Measurements from ENCODE around the gene SLC39A2. TPM values are rescaled to one million over a fixed set of nuclear protein-coding genes. Genes with fewer than 3 reads are reported as not detected.

SLC39A2 gene
- polyA plus RNA-seq, 1 of the 3 experiments (the other 2 are of a cell fraction) = not detected

- 4% methylated on average over 1 of the region's 1 CpG for WGBS (ENCODE audit: low lambda C conversion rate)
- Histone ChIP-seq H3K4me3 (ENCODE audit: low read depth in 2 of 2, low read length in 1 of 2) (no peak overlapping the region), H4K20me1 (ENCODE audit: insufficient read depth) (no peaks in the 10 kb centered on the region), H3K9me3 (no peaks in the 10 kb centered on the region), H3K4me1 (ENCODE audit: control insufficient read depth in 1 of 2, insufficient read depth in 2 of 2, low read depth in 1 of 2, low read length in 1 of 2) (no peaks in the 10 kb centered on the region), H3K4me2 (no peak overlapping the region), H2AFZ (ENCODE audit: low read depth) (no peak overlapping the region), H3K27me3 (ENCODE audit: insufficient read depth) (peaks cover 10% of the 10 kb centered on the region; the same call in 1 of the 2 replicates), H3K36me3 (replicated peaks in 1 of 2; ENCODE audit: control insufficient read depth in 1 of 2, insufficient read depth in 2 of 2, low read length in 1 of 2) (no peaks in the 10 kb centered on the region), H3K9ac (no peak overlapping the region), H3F3A (replicated peaks; ENCODE audit: insufficient read depth) (no peaks in the 10 kb centered on the region), H3K79me2 (ENCODE audit: insufficient read depth) (no peaks in the 10 kb centered on the region), H3K27ac (ENCODE audit: low read depth in 2 of 2, low read length in 1 of 2) (no peak overlapping the region), H3K9me2 (no peaks in the 10 kb centered on the region)
- CTCF ChIA-PET = interaction anchor here (2.2 to 6.8 kb wide), 2 partner anchors 10 to 34 kb away, joined by 8 to 79 read pairs; no protein-coding TSS in a partner anchor
- POLR2A ChIA-PET = no interaction called here
- TF ChIP-seq MXI1 (IDR thresholded peaks at IDR 0.05; ENCODE audit: low read depth, low read length) (no peak), JUND (IDR thresholded peaks at IDR 0.05) (no peak), ELF1 (IDR thresholded peaks at IDR 0.05) (no peak), FOSL2 (IDR thresholded peaks at IDR 0.05; ENCODE audit: borderline replicate concordance, low read depth) (no peak), GATA2 (CRISPR knock-in tag; IDR thresholded peaks at IDR 0.05) (no peak), USF2 (IDR thresholded peaks at IDR 0.05; ENCODE audit: borderline replicate concordance, low read depth, low read length) (no peak)
- DNase-seq = no peak
Observed at GRCh38 chr14:20980906-20981305, 18.2 kb upstream of the SLC39A2 start.

GRCh38 chr14:20982646-20983369 is 16.3 kb upstream of the SLC39A2 start:
- H3K27ac ChIP-seq (ENCODE audit: low read depth in 2 of 2, low read length in 1 of 2) = no peak overlapping the region
- H3K4me1 ChIP-seq (ENCODE audit: control insufficient read depth in 1 of 2, insufficient read depth in 2 of 2, low read depth in 1 of 2, low read length in 1 of 2) = peaks cover 0 to 13% of the 10 kb centered on the region in 2 experiments; a peak in 2 of 4 replicates
- no peaks in the 10 kb centered on the region for H3K9me3 ChIP-seq
- H3K4me2 ChIP-seq = no peak overlapping the region
- H3K4me3 ChIP-seq (ENCODE audit: low read depth in 2 of 2, low read length in 1 of 2) = no peak overlapping the region
- ChIA-PET CTCF (interaction anchor here (1.1 to 6.8 kb wide), 4 partner anchors 12 to 121 kb away, joined by 3 to 79 read pairs (median 4); no protein-coding TSS in a partner anchor), POLR2A (interaction anchor here (0.6 kb wide), 1 partner anchor 283 kb away, joined by 5 read pairs; no protein-coding TSS in a partner anchor)
- no peak for DNase-seq
- no peak overlapping the region for H3K9ac ChIP-seq
- H2AFZ ChIP-seq (ENCODE audit: low read depth) = no peak overlapping the region
- no peaks in the 10 kb centered on the region for H3K9me2 ChIP-seq
- H4K20me1 ChIP-seq (ENCODE audit: insufficient read depth) = no peaks in the 10 kb centered on the region
- H3K27me3 ChIP-seq (ENCODE audit: insufficient read depth) = peaks cover 10% of the 10 kb centered on the region; the same call in 1 of the 2 replicates
- no peaks in the 10 kb centered on the region for H3K79me2 ChIP-seq (ENCODE audit: insufficient read depth)
- H3F3A ChIP-seq (replicated peaks; ENCODE audit: insufficient read depth) = peaks cover 4% of the 10 kb centered on the region
- 24% methylated on average over 2 of the region's 2 CpGs for WGBS (ENCODE audit: low lambda C conversion rate)
- TF ChIP-seq CHD2 (IDR thresholded peaks at IDR 0.05; ENCODE audit: low read length, partially characterized antibody) (no peak), TAF1 (IDR thresholded peaks at IDR 0.05; ENCODE audit: borderline replicate concordance, low read depth, low read length) (no peak), NFIC (IDR thresholded peaks at IDR 0.05; ENCODE audit: borderline replicate concordance) (no peak), EZH2phosphoT487 (IDR thresholded peaks at IDR 0.05; ENCODE audit: borderline replicate concordance, low read depth) (no peak), IRF3 (IDR thresholded peaks at IDR 0.05; ENCODE audit: low read depth, low read length) (no peak), ZBTB33 (IDR thresholded peaks at IDR 0.05; ENCODE audit: borderline replicate concordance, low read depth) (no peak), MXI1 (IDR thresholded peaks at IDR 0.05; ENCODE audit: low read depth, low read length) (no peak), RFX5 (IDR thresholded peaks at IDR 0.05; ENCODE audit: low read length) (no peak), FOSL2 (IDR thresholded peaks at IDR 0.05; ENCODE audit: borderline replicate concordance, low read depth) (no peak), GABPA (IDR thresholded peaks at IDR 0.05; ENCODE audit: low read depth) (no peak), RAD21 (IDR thresholded peaks at IDR 0.05; ENCODE audit: low read length) (no peak), FOXM1 (IDR thresholded peaks at IDR 0.05; ENCODE audit: low read depth) (no peak), FOXJ3 (CRISPR knock-in tag; IDR thresholded peaks at IDR 0.05) (no peak), TEAD4 (IDR thresholded peaks at IDR 0.05; ENCODE audit: borderline replicate concordance, insufficient read depth) (no peak), PBX3 (IDR thresholded peaks at IDR 0.05) (no peak)
- no peaks in the 10 kb centered on the region for H3K36me3 ChIP-seq (replicated peaks in 1 of 2; ENCODE audit: control insufficient read depth in 1 of 2, insufficient read depth in 2 of 2, low read length in 1 of 2)

Measured in SK-N-SH (cell line).